IMR-90 (cell line): Measurements from ENCODE around the gene ZNF48. TPM values are rescaled to one million over a fixed set of nuclear protein-coding genes. Genes with fewer than 3 reads are reported as not detected.

Experiments used
- ATAC-seq: fragments of 200-7000 bp; cut with Tn5 transposase; 2 replicates; pipeline ENCODE4 v1.9.1; 2020; ENCODE audit warnings: low read depth, mild to moderate bottlenecking, moderate library complexity
- BruUV-seq: library from RNA; stranded (reverse); fragments of 400-500 nt; replicated peaks from 2 replicates; lab custom pipeline; 2021; lab: Mats Ljungman, UMichigan
- CTCF ChIA-PET: fragments of 300-600 bp; formaldehyde crosslinking; extraction: SDS; loops from one replicate; lab custom pipeline; 2021; ENCODE audit warnings: antibody characterized with exemption; lab: Yijun Ruan, JAX
- POLR2A ChIA-PET: fragments of 300-600 bp; sonication (Branson Sonifier 250); formaldehyde crosslinking; loops from one replicate; lab custom pipeline; 2022; ENCODE audit warnings: antibody characterized with exemption; ENCODE audit not compliant: unreplicated experiment; lab: Charles Lee
- DNase-seq: peaks from one replicate; pipeline ENCODE4 v3.0.0; 2013
- H2AFZ ChIP-seq: replicated peaks from 2 replicates; pipeline ENCODE3; 2013; ENCODE audit warnings: low read length, mild to moderate bottlenecking; ENCODE audit not compliant: poor library complexity
- H2AK5ac ChIP-seq: 2 replicates; pipeline ENCODE4 v1.6.1; 2013; ENCODE audit warnings: low read depth, low read length, inconsistent platforms
- H2AK9ac ChIP-seq: replicated peaks from 2 replicates; pipeline ENCODE3; 2013; ENCODE audit warnings: mild to moderate bottlenecking, low read depth, low read length, moderate library complexity; ENCODE audit not compliant: poor library complexity
- H2BK120ac ChIP-seq: 2 replicates; pipeline ENCODE4 v1.6.1; 2013; ENCODE audit warnings: low read depth, low read length, inconsistent platforms
- H2BK15ac ChIP-seq: 3 replicates; pipeline ENCODE4 v1.6.1; 2013; ENCODE audit warnings: low read depth, low read length, inconsistent platforms
- H2BK20ac ChIP-seq: 2 replicates; pipeline ENCODE4 v1.6.1; 2013; ENCODE audit warnings: low read depth, mild to moderate bottlenecking, inconsistent platforms, low read length, moderate library complexity
- H2BK5ac ChIP-seq: 2 replicates; pipeline ENCODE4 v1.6.1; 2013; ENCODE audit warnings: mild to moderate bottlenecking, low read depth, low read length, inconsistent platforms; ENCODE audit not compliant: poor library complexity, severe bottlenecking
- H3K14ac ChIP-seq: replicated peaks from 2 replicates; pipeline ENCODE4 v1.6.1; 2013; ENCODE audit warnings: low read depth, low read length, inconsistent platforms
- H3K18ac ChIP-seq: 2 replicates; pipeline ENCODE4 v1.6.1; 2013; ENCODE audit warnings: low read depth, low read length, control low read depth
- H3K23ac ChIP-seq: 2 replicates; pipeline ENCODE4 v1.6.1; 2013; ENCODE audit warnings: low read depth, low read length, inconsistent platforms
- H3K27ac ChIP-seq: 2 replicates; pipeline ENCODE4 v1.5.1; 2013; ENCODE audit warnings: mild to moderate bottlenecking, control low read depth, low read length; ENCODE audit not compliant: insufficient read depth
- H3K27me3 ChIP-seq: 2 replicates; pipeline ENCODE4 v1.6.1; 2013; ENCODE audit warnings: low read length; ENCODE audit not compliant: control insufficient read depth, insufficient read depth
- H3K36me3 ChIP-seq: 2 replicates; pipeline ENCODE4 v1.6.1; 2013; ENCODE audit warnings: low read length, mixed read lengths; ENCODE audit not compliant: control insufficient read depth, insufficient read depth
- H3K4ac ChIP-seq: 2 replicates; pipeline ENCODE4 v1.6.1; 2013; ENCODE audit warnings: low read depth, low read length, inconsistent platforms
- H3K4me1 ChIP-seq: 2 replicates; pipeline ENCODE4 v1.6.1; 2013; ENCODE audit warnings: low read length, mixed read lengths; ENCODE audit not compliant: control insufficient read depth, insufficient read depth
- H3K4me2 ChIP-seq: 2 replicates; pipeline ENCODE4 v1.6.1; 2013; ENCODE audit warnings: low read depth, mild to moderate bottlenecking, control low read depth, low read length, moderate library complexity
- H3K4me3 ChIP-seq: 2 replicates; pipeline ENCODE4 v1.5.1; 2013; ENCODE audit warnings: low read depth, mild to moderate bottlenecking, control low read depth, low read length, moderate library complexity; ENCODE audit not compliant: insufficient read depth
- H3K56ac ChIP-seq: 2 replicates; pipeline ENCODE4 v1.6.1; 2013; ENCODE audit warnings: low read length, inconsistent platforms; ENCODE audit not compliant: insufficient read depth; ENCODE audit errors: extremely low read depth
- H3K79me1 ChIP-seq, 2 experiments: 2 replicates each; pipeline ENCODE4 v1.6.1; 2013; ENCODE audit warnings: low read length in 2 of 2, inconsistent platforms in 1 of 2, low read depth in 1 of 2
- H3K9ac ChIP-seq: 2 replicates; pipeline ENCODE4 v1.6.1; 2013; ENCODE audit warnings: low read depth, low read length, control low read depth
- H3K9me1 ChIP-seq: 2 replicates; pipeline ENCODE4 v1.6.1; 2013; ENCODE audit warnings: low read length, inconsistent platforms; ENCODE audit not compliant: insufficient read depth
- H3K9me3 ChIP-seq: 2 replicates; pipeline ENCODE4 v1.6.1; 2013; ENCODE audit warnings: low read length; ENCODE audit not compliant: control insufficient read depth, insufficient read depth
- H4K20me1 ChIP-seq: 2 replicates; pipeline ENCODE4 v1.6.1; 2013; ENCODE audit warnings: low read length, inconsistent platforms; ENCODE audit not compliant: insufficient read depth
- H4K5ac ChIP-seq: 2 replicates; pipeline ENCODE4 v1.6.1; 2013; ENCODE audit warnings: mild to moderate bottlenecking, low read depth, low read length, control low read depth
- H4K8ac ChIP-seq, 2 experiments: 2 replicates each; pipeline ENCODE4 v1.6.1; 2013; ENCODE audit warnings: low read depth in 2 of 2, low read length in 2 of 2, control low read depth in 1 of 2, inconsistent platforms in 1 of 2
- H4K91ac ChIP-seq: 2 replicates; pipeline ENCODE4 v1.6.1; 2013; ENCODE audit warnings: low read depth, low read length, inconsistent platforms; ENCODE audit not compliant: insufficient read depth
- ELK1 ChIP-seq: fragments of 150-350 bp; IDR thresholded peaks from 2 replicates; pipeline ENCODE4 v1.6.1; 2016; ENCODE audit warnings: low read depth, mild to moderate bottlenecking, low read length, moderate library complexity, borderline replicate concordance
- MAFK ChIP-seq: IDR thresholded peaks from 2 replicates; pipeline ENCODE4 v1.6.1; 2012; ENCODE audit warnings: low read depth, low read length, improper control_type of control experiment
- WGBS, 2 experiments: methylation state at CpG; one replicate each; pipeline versions ENCODE4 v1.1.5 to v1.1.7; 2013; ENCODE audit warnings: missing lambda C conversion rate in 2 of 2; ENCODE audit not compliant: insufficient read length in 1 of 2; ENCODE audit errors: extremely low coverage in 2 of 2; 5-methylcytosine and 5-hydroxymethylcytosine counted together
- dilution Hi-C: fragments of 300-500 bp; cut with HindIII; formaldehyde crosslinking; loops from one replicate; pipeline ENCODE4 v1.14.3; 2018; ENCODE audit warnings: low sequenced_read_pairs; ENCODE audit not compliant: unreplicated experiment
- in situ Hi-C: fragments of 300-500 bp; cut with MboI; formaldehyde crosslinking; loops from 3 replicates; pipeline ENCODE4 v1.14.3; 2019; ENCODE audit warnings: low sequenced_read_pairs, inconsistent platforms, mixed read lengths
- intact Hi-C: fragments of 100-400 bp; cut with micrococcal nuclease; formaldehyde crosslinking; loops from 2 replicates; pipeline ENCODE4 v1.10.0; 2022
- polyA plus RNA-seq, 3 experiments: library from polyadenylated mRNA; depleted of rRNA; stranded (reverse); fragments of >200 nt; gene quantifications; 2 replicates each; pipeline ENCODE4 v1.2.3, GENCODE V29; 2012; ENCODE audit warnings: low replicate concordance in 1 of 3
- total RNA-seq: library from RNA; depleted of rRNA; stranded (reverse); fragments of >200 nt; gene quantifications from 2 replicates; pipeline ENCODE4 v1.2.3, GENCODE V29; 2012

The ZNF48 gene
- total and polyA plus RNA-seq, 2 of the 4 experiments (the other 2 are of a cell fraction) = 5.8 to 6.6 TPM

- WGBS, 2 experiments = 73% methylated on average over 2 of the region's 5 CpGs; no CpG with 5 or more reads in 1 of the 2 experiments
- ATAC-seq (no peak), DNase-seq (no peak)
- no peak overlapping the region for H2AFZ ChIP-seq
- no peak overlapping the region for H2BK120ac ChIP-seq
- H2BK15ac ChIP-seq = no peak overlapping the region
- no peak overlapping the region for H4K5ac ChIP-seq
- H3K36me3 ChIP-seq = peaks cover 20% of the 10 kb centered on the region
- no peak overlapping the region for H3K18ac ChIP-seq
- H3K14ac ChIP-seq = no peak overlapping the region
- POLR2A ChIA-PET = no interaction called here
- no peak overlapping the region for H2BK5ac ChIP-seq
- H3K4me3 ChIP-seq = no peak overlapping the region
- H3K27me3 ChIP-seq = no peaks in the 10 kb centered on the region
- peaks cover 0 to 21% of the 10 kb centered on the region in 2 experiments; a peak in 2 of 4 replicates for H3K79me1 ChIP-seq
- no peak overlapping the region for H3K23ac ChIP-seq
- no peak overlapping the region for H2BK20ac ChIP-seq
- H3K4ac ChIP-seq = no peak overlapping the region
- in situ Hi-C loops (loop anchor here (25.0 kb wide), 1 partner anchor 234 kb away; the partner anchor contains the start of genes BOLA2B, CORO1A, SLX1A and SULT1A3), intact Hi-C loops (no loop called here), dilution Hi-C loops (no loop called here)
- no peak overlapping the region for H4K8ac ChIP-seq
- no peak overlapping the region for H3K56ac ChIP-seq
- no peak overlapping the region for H4K91ac ChIP-seq
- H4K20me1 ChIP-seq = peaks cover 9% of the 10 kb centered on the region; the same call in 1 of the 2 replicates
- H3K9ac ChIP-seq = no peak overlapping the region
- no peak overlapping the region for H2AK9ac ChIP-seq
- H2AK5ac ChIP-seq = no peak overlapping the region
- BruUV-seq = no TSS peak
- H3K4me1 ChIP-seq = no peaks in the 10 kb centered on the region
- H3K27ac ChIP-seq = no peak overlapping the region
- peaks cover 8% of the 10 kb centered on the region; the same call in 1 of the 2 replicates for H3K9me1 ChIP-seq
- no peaks in the 10 kb centered on the region for H3K9me3 ChIP-seq
- H3K4me2 ChIP-seq = no peak overlapping the region
- CTCF ChIA-PET = interaction anchor here (1.1 kb wide), 1 partner anchor 9 kb away, joined by 4 read pairs; the partner anchor contains the start of gene DCTPP1
- no peak for TF ChIP-seq MAFK
- TF ChIP-seq ELK1 = no peak
Observed at GRCh38 chr16:30421010-30421409, 25.8 kb downstream of the ZNF48 start.
